HepG2 (cell line): ENCODE measurements around the gene CDK18. TPM values are rescaled to one million over a fixed set of nuclear protein-coding genes. Genes with fewer than 3 reads are reported as not detected.

Source experiments
- DMTF1 ChIP-seq: sonication (generic); formaldehyde crosslinking; IDR thresholded peaks from 2 replicates; pipeline ENCODE4 v1.4.0; 2020; ENCODE audit warnings: mild to moderate bottlenecking, missing genetic modification reagents
- DRAP1 ChIP-seq: IDR thresholded peaks from 2 replicates; pipeline ENCODE4 v1.6.1; 2016; ENCODE audit warnings: missing genetic modification reagents, missing compliant biosample characterization
- NFIB ChIP-seq: sonication (generic); formaldehyde crosslinking; IDR thresholded peaks from 2 replicates; pipeline ENCODE4 v1.9.0; 2021; ENCODE audit warnings: missing genetic modification reagents, mild to moderate bottlenecking, borderline replicate concordance
- RFX3 ChIP-seq: IDR thresholded peaks from 2 replicates; pipeline ENCODE4 v1.6.1; 2016; ENCODE audit warnings: missing biosample characterization, missing genetic modification reagents
- YEATS4 ChIP-seq: sonication (generic); formaldehyde crosslinking; IDR thresholded peaks from 2 replicates; pipeline ENCODE4 v1.4.0; 2020; ENCODE audit warnings: missing genetic modification reagents, borderline replicate concordance
- ZBTB2 ChIP-seq: sonication (generic); formaldehyde crosslinking; IDR thresholded peaks from 2 replicates; pipeline ENCODE4 v1.8.0; 2022; ENCODE audit warnings: low read depth, missing genetic modification reagents
- ZHX1 ChIP-seq: sonication (generic); formaldehyde crosslinking; IDR thresholded peaks from 2 replicates; pipeline ENCODE4 v1.8.1; 2022; ENCODE audit warnings: low read depth, mild to moderate bottlenecking, missing genetic modification reagents
- ZNF124 ChIP-seq: sonication (generic); formaldehyde crosslinking; IDR thresholded peaks from 2 replicates; pipeline ENCODE4 v1.4.0; 2020; ENCODE audit warnings: missing genetic modification reagents
- ZNF142 ChIP-seq: sonication (generic); formaldehyde crosslinking; IDR thresholded peaks from 2 replicates; pipeline ENCODE4 v1.4.0; 2020; ENCODE audit warnings: missing genetic modification reagents
- ZNF207 ChIP-seq: fragments of 450-650 bp; IDR thresholded peaks from 2 replicates; pipeline ENCODE4 v1.6.1; 2016; ENCODE audit warnings: antibody characterized with exemption, borderline replicate concordance
- ZNF280D ChIP-seq: sonication (generic); formaldehyde crosslinking; IDR thresholded peaks from 2 replicates; pipeline ENCODE4 v1.5.1; 2020; ENCODE audit warnings: mild to moderate bottlenecking, missing genetic modification reagents
- ZNF660 ChIP-seq: sonication (generic); formaldehyde crosslinking; IDR thresholded peaks from 2 replicates; pipeline ENCODE4 v1.5.1; 2020; ENCODE audit warnings: mild to moderate bottlenecking, low read depth, missing genetic modification reagents, borderline replicate concordance
- polyA plus RNA-seq, 8 experiments: library from polyadenylated mRNA; depleted of rRNA in 3 of 8; stranded (reverse) in 7 of 8; unstranded in 1 of 8; fragments of >200 nt; fragmentation: Illumina TruSeq in 4 of 8; extraction: Trizol in 4 of 8; gene quantifications; 2 replicates each; pipeline versions ENCODE4 v1.2.1 to v1.2.3, GENCODE V29; 2011 to 2016; ENCODE audit warnings: low read depth in 4 of 8, missing spikeins in 1 of 8, mixed read lengths in 1 of 8; ENCODE audit not compliant: insufficient read depth in 1 of 8
- total RNA-seq, 5 experiments: library from RNA; depleted of rRNA; stranded (reverse); fragments of >200 nt; fragmentation: Illumina TruSeq; extraction: Trizol; gene quantifications; 2 replicates each; pipeline ENCODE4 v1.2.3, GENCODE V29; 2016; ENCODE audit warnings: low read depth in 1 of 5

Gene CDK18
- total and polyA plus RNA-seq, 2 of the 13 experiments (the other 11 are each of a cell fraction or from before 2014, with no cell fraction given), result 6.4 to 38.8 TPM

- no peak for TF ChIP-seq ZNF142
- TF ChIP-seq ZBTB2 (CRISPR knock-in tag), result no peak
- no peak for TF ChIP-seq ZHX1 (CRISPR knock-in tag)
- no peak for TF ChIP-seq YEATS4 (CRISPR knock-in tag)
- TF ChIP-seq ZNF207, result no peak
- 0 out of 2 replicates have a peak, but pooled peaks have one; percentile 27 for TF ChIP-seq ZNF280D (CRISPR knock-in tag)
- no peak for TF ChIP-seq ZNF660
- no peak for TF ChIP-seq NFIB (CRISPR knock-in tag)
- TF ChIP-seq DMTF1 (CRISPR knock-in tag), result no peak
- no peak; the same call in 1 of the 2 replicates for TF ChIP-seq DRAP1
- no peak for TF ChIP-seq RFX3 (CRISPR knock-in tag)
- no peak for TF ChIP-seq ZNF124
These were observed 12.2 kb upstream of the CDK18 start (continued) for GRCh38 chr1:205492201-205492667.
